Gastroesophageal sphincter (tissue), 4 donors: ENCODE measurements around the gene NDUFC1. TPM values are rescaled to one million over a fixed set of nuclear protein-coding genes. Genes with fewer than 3 reads are reported as not detected.

Experiments used
- ATAC-seq: fragments of 150-250 bp; one replicate; pipeline ENCODE4 v1.9.1; 2016; ENCODE audit warnings: mild to moderate bottlenecking, moderate library complexity
- H3K27ac ChIP-seq, 4 donors: fragments of 200-600 bp; sonication (generic) in 3 of 4; 1 replicate in 3 of 4; 2 replicates in 1 of 4; pipeline ENCODE4 v1.5.1; 2016 to 2019
- H3K27me3 ChIP-seq: fragments of 200-600 bp; sonication (generic); one replicate; pipeline ENCODE4 v1.5.1; 2019
- H3K36me3 ChIP-seq, 2 donors: fragments of 200-600 bp; sonication (generic); one replicate each; pipeline ENCODE4 v1.5.1; 2019; ENCODE audit warnings: control low read depth in 1 of 2
- H3K4me1 ChIP-seq, 3 donors: fragments of 200-600 bp; sonication (generic); 1 replicate in 2 of 3; 2 replicates in 1 of 3; pipeline ENCODE4 v1.5.1; 2016 to 2019; ENCODE audit warnings: control low read depth in 2 of 3
- H3K4me3 ChIP-seq, 2 donors: fragments of 200-600 bp; sonication (generic); one replicate each; pipeline ENCODE4 v1.5.1; 2019; ENCODE audit warnings: mild to moderate bottlenecking in 1 of 2, moderate library complexity in 1 of 2
- H3K9me3 ChIP-seq, 3 donors: fragments of 200-600 bp; sonication (generic); one replicate each; pipeline ENCODE4 v1.5.1; 2017 to 2019; ENCODE audit warnings: control low read depth in 2 of 3
- EP300 ChIP-seq: sonication (generic); formaldehyde crosslinking; IDR thresholded peaks from one replicate; pipeline ENCODE4 v1.6.1; 2017; ENCODE audit warnings: antibody characterized with exemption, mild to moderate bottlenecking
- POLR2A ChIP-seq, 2 donors: fragments of 450-650 bp; IDR thresholded peaks; one replicate each; pipeline ENCODE4 v1.6.1; 2017; ENCODE audit warnings: antibody characterized with exemption in 2 of 2, mild to moderate bottlenecking in 2 of 2, moderate library complexity in 1 of 2
- POLR2AphosphoS5 ChIP-seq: sonication (generic); formaldehyde crosslinking; IDR thresholded peaks from one replicate; pipeline ENCODE4 v1.6.1; 2017; ENCODE audit warnings: antibody characterized with exemption
- WGBS, 2 donors: methylation state at CpG; one replicate each; pipeline ENCODE4 v1.1.5; 2018; ENCODE audit warnings: low coverage in 1 of 2; 5-methylcytosine and 5-hydroxymethylcytosine counted together
- total RNA-seq, 4 donors: library from RNA; depleted of rRNA; stranded (reverse); fragments of >200 nt; gene quantifications; one replicate each; pipeline ENCODE4 v1.1.0, GENCODE V29; 2016
- TF ChIP-seq, protein P1 (sequence below), 4 experiments: fragments of 200-600 bp in 2 of 4; fragments of 450-650 bp in 2 of 4; sonication (generic) in 1 of 4; IDR thresholded peaks; one replicate each; pipeline ENCODE4 v1.5.1; 2017 to 2019; ENCODE audit warnings: antibody characterized with exemption in 4 of 4, mild to moderate bottlenecking in 2 of 4, moderate library complexity in 2 of 4

Gene NDUFC1
- total RNA-seq, 4 donors from 2014 or later = 31.0 to 61.0 (median 48.4) TPM

DNA sequence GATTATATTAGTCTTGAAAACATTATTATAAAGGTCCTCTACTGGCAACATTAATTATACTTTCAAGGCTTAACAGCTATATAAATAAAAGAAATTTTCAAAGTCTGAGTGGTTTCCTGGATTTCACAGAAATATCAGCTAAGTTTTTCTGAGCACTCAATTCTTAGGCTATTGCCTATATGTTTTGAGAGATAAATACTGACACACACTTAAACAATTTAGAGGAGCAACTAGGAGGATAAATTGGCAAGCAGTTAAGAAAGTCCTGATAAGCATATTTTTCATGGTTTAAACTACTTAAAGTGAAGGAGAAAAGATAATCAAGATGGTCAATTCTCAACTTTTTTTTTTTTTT, 19.6 kb downstream of the NDUFC1 start:
- H3K4me3 ChIP-seq = no peak overlapping the region
- ATAC-seq = no peak
- TF ChIP-seq, protein P1, sequence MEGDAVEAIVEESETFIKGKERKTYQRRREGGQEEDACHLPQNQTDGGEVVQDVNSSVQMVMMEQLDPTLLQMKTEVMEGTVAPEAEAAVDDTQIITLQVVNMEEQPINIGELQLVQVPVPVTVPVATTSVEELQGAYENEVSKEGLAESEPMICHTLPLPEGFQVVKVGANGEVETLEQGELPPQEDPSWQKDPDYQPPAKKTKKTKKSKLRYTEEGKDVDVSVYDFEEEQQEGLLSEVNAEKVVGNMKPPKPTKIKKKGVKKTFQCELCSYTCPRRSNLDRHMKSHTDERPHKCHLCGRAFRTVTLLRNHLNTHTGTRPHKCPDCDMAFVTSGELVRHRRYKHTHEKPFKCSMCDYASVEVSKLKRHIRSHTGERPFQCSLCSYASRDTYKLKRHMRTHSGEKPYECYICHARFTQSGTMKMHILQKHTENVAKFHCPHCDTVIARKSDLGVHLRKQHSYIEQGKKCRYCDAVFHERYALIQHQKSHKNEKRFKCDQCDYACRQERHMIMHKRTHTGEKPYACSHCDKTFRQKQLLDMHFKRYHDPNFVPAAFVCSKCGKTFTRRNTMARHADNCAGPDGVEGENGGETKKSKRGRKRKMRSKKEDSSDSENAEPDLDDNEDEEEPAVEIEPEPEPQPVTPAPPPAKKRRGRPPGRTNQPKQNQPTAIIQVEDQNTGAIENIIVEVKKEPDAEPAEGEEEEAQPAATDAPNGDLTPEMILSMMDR (IDR thresholded peaks at IDR 0.05) = no peak
- no peak for TF ChIP-seq EP300
- no peak for TF ChIP-seq POLR2A (IDR thresholded peaks at IDR 0.05)
- no peak for TF ChIP-seq POLR2AphosphoS5
- H3K4me1 ChIP-seq = peaks cover 0 to 15% (median 0%) of the 10 kb centered on the region in 3 donors
- peaks cover 0 to 8% of the 10 kb centered on the region in 2 donors for H3K36me3 ChIP-seq
- no peak overlapping the region for H3K27ac ChIP-seq
- no peaks in the 10 kb centered on the region for H3K9me3 ChIP-seq
- H3K27me3 ChIP-seq = peaks cover 21% of the 10 kb centered on the region

DNA sequence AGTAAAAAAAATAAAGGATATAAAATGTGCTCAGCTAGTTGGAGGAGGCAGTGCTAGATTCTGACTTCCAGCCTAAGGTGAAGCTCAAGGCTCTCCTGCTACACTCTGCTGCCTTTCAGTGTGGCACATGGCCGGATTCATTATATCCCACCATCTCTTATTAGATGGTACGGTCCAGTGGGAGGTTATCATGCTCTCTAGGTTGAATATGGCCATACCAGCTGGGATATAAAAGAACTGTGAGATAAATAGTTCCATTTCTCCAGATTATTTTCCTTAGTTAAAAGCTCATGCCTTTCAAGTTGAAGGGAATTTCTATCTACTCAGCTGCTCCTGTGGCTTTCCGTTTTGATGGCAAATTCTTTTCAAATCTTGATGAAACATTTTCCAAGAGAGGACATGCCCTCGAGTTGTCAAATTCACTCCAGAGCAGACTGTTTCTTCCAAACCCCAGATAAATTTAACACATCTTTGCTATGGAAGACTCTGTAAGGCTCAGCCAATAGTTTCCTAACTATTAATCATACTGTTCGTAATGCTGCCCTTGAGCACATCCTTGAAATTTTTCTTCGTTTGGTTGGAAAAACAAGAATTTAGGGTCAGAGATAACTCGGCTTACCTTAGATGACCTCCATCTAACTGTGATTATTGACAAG, 20.1 kb downstream of the NDUFC1 start:
- 48 to 64% methylated on average over 6 to 7 of the region's 7 CpGs for WGBS, 2 donors
- peaks cover 23% of the 10 kb centered on the region for H3K27me3 ChIP-seq
- ATAC-seq = no peak
- peaks cover 0 to 15% (median 0%) of the 10 kb centered on the region in 3 donors for H3K4me1 ChIP-seq
- H3K4me3 ChIP-seq = no peak overlapping the region
- peaks cover 0 to 3% of the 10 kb centered on the region in 2 donors for H3K36me3 ChIP-seq
- no peak overlapping the region for H3K27ac ChIP-seq
- no peak for TF ChIP-seq POLR2A (IDR thresholded peaks at IDR 0.05)
- no peak for TF ChIP-seq EP300
- TF ChIP-seq, protein P1 (IDR thresholded peaks at IDR 0.05) = no peak
- no peak for TF ChIP-seq POLR2AphosphoS5
- no peaks in the 10 kb centered on the region for H3K9me3 ChIP-seq

DNA sequence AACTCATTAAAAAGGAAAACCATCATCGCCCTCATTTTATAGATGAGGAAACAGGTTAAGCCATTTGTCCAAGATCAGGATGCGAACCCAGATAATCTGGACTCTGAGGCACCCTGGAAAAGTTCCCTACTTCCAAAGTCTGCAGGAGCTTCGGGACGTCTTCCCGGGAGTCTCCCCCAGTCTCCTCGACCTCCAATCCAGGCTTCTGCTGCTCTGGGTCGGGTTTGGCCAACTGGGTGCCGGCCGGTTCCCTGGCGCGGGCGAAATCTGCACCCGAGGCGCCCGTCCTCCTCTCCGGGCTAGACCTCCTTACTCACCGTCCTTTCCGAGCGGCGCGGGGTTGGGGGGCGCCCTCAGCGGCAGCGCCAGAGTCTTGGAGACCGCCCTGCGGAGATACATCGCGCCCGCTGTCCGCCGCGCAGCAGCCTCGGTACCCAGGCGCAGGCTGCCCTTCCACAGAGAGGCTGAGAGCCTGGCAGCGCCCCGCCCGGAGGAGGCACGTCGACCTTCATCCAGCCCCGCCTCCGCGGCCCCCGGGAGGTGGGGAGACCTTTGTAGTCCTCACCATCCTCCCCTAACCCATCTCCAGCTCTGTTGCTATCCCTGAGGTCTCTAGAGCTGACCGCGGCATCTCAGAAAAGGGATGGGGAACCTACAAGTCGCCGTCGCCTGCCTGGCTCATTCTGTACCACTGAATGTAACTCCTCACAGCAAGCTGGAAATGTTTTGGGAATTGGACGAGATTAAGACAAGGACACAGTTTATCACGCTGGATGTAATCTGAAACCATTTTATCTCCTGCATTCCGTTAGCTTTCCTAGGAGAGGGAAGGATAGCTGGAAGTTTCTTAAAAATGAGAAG, 22.3 kb downstream of the NDUFC1 start, which contains the start of gene MGARP:
MGARP (minus strand) TSS at position 466 of the 861 bp plus-strand sequence; CDS start at position 399, 67 bp downstream.
- Histone ChIP-seq H3K4me1 (peaks cover 0 to 15% (median 0%) of the 10 kb centered on the region in 3 donors), H3K36me3 (no peaks in the 10 kb centered on the region), H3K9me3 (no peaks in the 10 kb centered on the region), H3K27me3 (peaks cover 31% of the 10 kb centered on the region), H3K4me3 (peak within 1 kb of the TSS; percentile 29 to 51), H3K27ac (peak within 1 kb of the TSS in 1 of 4 donors; percentile 60)
- TF ChIP-seq, protein P1 (IDR thresholded peaks at IDR 0.05) = no peak
- TF ChIP-seq EP300 (no peak), POLR2AphosphoS5 (no peak), POLR2A (IDR thresholded peaks at IDR 0.05) (no peak)
- 36 to 41% methylated on average over 2 to 8 of the region's 51 CpGs for WGBS, 2 donors
- ATAC-seq = peak; percentile 46

DNA sequence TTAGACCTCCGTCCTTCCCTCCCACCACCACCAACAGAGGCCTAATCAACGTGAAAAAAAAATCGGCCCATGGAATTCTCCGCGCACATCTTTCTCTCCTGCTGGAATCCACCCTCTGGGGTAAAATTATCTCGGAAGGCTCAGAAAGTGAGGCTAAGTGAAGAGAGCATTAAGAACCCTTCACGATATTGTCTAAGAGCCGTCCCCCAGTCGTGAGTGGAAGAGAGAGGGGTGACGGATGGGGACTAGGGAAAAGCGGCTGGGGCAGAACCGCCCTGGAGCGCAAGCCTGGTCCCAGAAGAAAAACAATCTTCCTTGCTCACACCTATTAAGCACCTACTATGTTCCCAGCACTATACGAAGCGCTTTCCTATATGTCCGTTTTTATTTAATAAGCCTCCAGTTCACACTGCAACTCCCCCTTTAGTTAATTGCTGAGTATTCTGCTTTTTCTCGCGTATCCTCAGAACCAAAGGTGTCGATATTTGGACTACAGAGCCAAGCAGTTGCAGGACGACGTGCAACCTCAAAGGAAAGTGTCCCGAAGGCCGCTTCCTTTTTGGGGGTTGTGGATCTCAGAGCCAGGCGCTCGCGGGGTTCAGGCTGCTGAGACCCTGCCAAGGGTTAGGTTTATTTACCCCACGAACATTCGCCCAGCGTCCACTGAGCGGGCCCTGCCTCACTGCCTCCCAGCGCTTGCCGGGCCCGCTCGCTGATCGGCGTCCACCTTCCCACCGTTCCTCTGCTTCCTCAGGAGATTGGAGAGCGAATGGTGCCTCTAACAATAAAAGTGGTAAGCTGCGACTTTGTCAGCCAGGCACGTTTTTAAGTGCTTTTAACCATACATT, 23.1 kb downstream of the NDUFC1 start:
- 9 to 40% methylated on average over 13 to 15 of the region's 40 CpGs for WGBS, 2 donors
- Histone ChIP-seq H3K27me3 (peaks cover 31% of the 10 kb centered on the region), H3K4me3 (peak overlapping the region; percentile 29 to 51), H3K9me3 (no peaks in the 10 kb centered on the region), H3K36me3 (no peaks in the 10 kb centered on the region), H3K27ac (peak overlapping the region in 1 of 4 donors; percentile 60), H3K4me1 (peaks cover 0 to 15% (median 0%) of the 10 kb centered on the region in 3 donors)
- TF ChIP-seq POLR2AphosphoS5 (no peak), POLR2A (IDR thresholded peaks at IDR 0.05) (no peak), EP300 (no peak)
- TF ChIP-seq, protein P1 (IDR thresholded peaks at IDR 0.05) = no peak
- no peak for ATAC-seq
